Cardiac fibroblast (primary cell): ENCODE results near the gene ZNF618.

Experiments used
- DNase-seq, 2 donors: peaks; one replicate each; pipeline versions ENCODE4 v3.0.0 to v3.0.0-alpha.2; 2010; ENCODE audit warnings: low read depth in 2 of 2
- H3K4me3 ChIP-seq, 2 donors: replicated peaks in 1 of 2; 1 replicate in 1 of 2; 2 replicates in 1 of 2; pipeline ENCODE4 v1.5.1; 2011; ENCODE audit warnings: low read depth in 2 of 2, low read length in 2 of 2, mild to moderate bottlenecking in 2 of 2, moderate library complexity in 1 of 2
- TF ChIP-seq, protein P1 (sequence below): IDR thresholded peaks from one replicate; pipeline ENCODE4 v1.5.1; 2011; ENCODE audit warnings: low read depth, mild to moderate bottlenecking, low read length, inconsistent platforms

Gene ZNF618

DNA sequence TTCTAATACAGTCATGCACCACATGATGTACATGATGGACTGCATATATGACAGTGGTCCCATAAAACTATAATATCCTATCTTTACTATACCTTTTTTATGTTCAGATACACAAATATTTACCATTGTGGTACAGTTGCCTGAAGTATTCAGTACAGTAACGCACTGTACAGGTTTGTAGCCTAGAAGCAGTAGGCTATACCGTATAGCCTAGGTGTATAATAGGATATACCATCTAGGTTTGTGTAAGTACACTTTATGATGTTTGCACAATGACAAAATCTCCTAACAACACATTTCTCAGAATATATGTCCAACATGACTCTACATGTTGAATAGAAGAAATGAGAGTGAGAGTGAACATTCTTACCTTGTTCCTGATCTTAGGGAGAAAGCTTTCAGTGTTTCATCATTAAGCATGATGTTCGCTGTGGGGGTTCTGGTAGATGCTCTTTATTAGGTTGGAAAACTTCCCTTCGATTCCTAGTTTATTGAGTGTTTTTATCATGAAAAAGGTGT is 170.2 kb downstream of the ZNF618 start:
- TF ChIP-seq, protein P1, sequence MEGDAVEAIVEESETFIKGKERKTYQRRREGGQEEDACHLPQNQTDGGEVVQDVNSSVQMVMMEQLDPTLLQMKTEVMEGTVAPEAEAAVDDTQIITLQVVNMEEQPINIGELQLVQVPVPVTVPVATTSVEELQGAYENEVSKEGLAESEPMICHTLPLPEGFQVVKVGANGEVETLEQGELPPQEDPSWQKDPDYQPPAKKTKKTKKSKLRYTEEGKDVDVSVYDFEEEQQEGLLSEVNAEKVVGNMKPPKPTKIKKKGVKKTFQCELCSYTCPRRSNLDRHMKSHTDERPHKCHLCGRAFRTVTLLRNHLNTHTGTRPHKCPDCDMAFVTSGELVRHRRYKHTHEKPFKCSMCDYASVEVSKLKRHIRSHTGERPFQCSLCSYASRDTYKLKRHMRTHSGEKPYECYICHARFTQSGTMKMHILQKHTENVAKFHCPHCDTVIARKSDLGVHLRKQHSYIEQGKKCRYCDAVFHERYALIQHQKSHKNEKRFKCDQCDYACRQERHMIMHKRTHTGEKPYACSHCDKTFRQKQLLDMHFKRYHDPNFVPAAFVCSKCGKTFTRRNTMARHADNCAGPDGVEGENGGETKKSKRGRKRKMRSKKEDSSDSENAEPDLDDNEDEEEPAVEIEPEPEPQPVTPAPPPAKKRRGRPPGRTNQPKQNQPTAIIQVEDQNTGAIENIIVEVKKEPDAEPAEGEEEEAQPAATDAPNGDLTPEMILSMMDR, result no peak
- H3K4me3 ChIP-seq, result no peak overlapping the region
- no peak for DNase-seq

GRCh38 chr9:114046875-114047274 is 170.8 kb downstream of the ZNF618 start:
- peak; percentile 6 to 18 for DNase-seq
- TF ChIP-seq, protein P1, result no peak
- H3K4me3 ChIP-seq, result no peak overlapping the region

GRCh38 chr9:114047717-114048116 is 171.6 kb downstream of the ZNF618 start:
- H3K4me3 ChIP-seq, result no peak overlapping the region
- TF ChIP-seq, protein P1, result peak; percentile 42
- DNase-seq, result peak; percentile 14 to 25

GRCh38 chr9:114048533-114049415 is 172.7 kb downstream of the ZNF618 start:
- H3K4me3 ChIP-seq, result no peak overlapping the region
- TF ChIP-seq, protein P1, result no peak
- no peak for DNase-seq

- TF ChIP-seq, protein P1, result no peak
- DNase-seq, result no peak
- H3K4me3 ChIP-seq, result no peak overlapping the region
Measured at GRCh38 chr9:114049441-114050225, 173.5 kb downstream of the ZNF618 start.

GRCh38 chr9:114050226-114050568 is 174.1 kb downstream of the ZNF618 start:
- no peak for DNase-seq
- no peak overlapping the region for H3K4me3 ChIP-seq
- TF ChIP-seq, protein P1, result no peak
